EH (cell line): ENCODE data around the gene KIDINS220.

Experiments used
- DNase-seq: peaks from one replicate; pipeline ENCODE4 v3.0.0-alpha.2; 2015; ENCODE audit warnings: low read depth

Gene KIDINS220

DNA sequence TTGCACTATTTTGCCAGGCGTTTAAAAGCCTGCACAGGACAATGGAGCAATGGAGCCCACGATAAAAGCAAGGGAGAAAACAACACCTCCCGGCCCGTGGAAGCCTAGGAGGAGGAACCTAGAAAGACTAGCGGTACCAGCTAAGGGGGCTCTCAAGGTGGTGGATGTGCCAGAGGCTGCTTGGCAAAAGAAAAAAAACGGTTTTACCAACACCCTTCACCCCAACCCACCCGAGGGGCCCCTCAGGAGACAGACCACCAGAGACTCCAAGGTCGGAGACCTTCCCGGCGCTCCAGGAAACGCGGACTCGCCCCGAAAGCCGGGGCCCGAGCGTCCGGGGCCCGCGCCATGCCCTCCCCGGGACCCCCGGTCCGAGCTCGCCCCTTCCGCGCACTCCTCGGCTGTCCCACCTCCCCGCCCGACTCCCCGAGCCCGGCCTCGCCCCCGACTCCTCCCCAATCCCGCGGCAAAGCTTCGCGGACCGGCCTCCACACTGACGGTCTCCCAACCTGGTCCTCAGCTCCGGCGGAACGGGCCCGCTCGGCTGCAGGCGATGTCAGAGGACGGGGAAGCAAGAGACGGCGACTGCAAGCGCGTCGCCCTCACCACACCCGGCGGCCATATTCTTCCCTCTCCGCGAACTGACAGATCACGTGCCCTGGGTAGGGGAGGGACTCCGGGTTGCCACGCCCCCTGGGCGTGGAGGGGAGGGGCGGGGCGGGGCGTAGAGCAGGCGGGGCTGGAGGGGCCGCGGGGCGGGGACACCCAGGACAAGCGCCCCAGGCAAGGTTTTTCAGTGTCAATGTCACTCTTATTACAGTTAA lies at the start of gene KIDINS220:
Gene KIDINS220 (minus strand): TSS at position 643 of the 824 bp plus-strand sequence. CDS start 10,520 bp downstream, outside the sequence.
- peak; percentile 86 for DNase-seq

DNA sequence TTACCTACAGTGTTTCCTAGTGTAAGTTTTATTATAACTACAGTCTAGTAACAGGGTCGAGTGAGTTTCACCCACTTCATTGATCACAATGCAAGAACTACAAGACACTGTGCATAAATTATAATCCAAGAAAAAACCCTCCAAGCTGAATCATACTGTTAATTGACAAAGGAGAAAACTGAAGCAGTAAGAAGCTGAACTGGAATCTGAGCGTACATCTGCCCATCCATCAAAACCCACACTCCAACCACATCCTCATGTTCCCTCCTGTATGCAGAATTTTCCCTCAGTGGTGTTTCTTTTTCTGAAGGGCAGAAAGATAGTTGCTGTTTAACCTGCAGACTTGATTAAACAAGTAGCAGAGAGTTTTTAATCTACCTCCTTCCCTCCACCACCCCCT lies 49.5 kb upstream of the KIDINS220 start:
- no peak for DNase-seq

DNA sequence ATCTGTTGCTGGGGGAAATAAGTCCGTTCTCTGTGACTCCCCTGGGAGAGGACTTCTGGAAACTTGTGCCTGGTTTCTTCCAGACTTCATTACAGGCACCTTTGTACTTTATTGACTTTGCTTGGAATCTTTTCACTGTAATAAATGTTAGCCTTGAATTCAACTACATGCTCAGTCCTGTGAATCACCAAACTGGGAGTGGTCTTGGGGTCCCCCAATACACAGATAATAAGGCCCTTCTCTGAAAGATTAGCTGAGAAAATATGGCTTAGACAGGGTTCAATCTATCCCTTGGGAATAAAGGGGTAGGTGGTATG lies 48.7 kb upstream of the KIDINS220 start:
- DNase-seq = no peak

DNA sequence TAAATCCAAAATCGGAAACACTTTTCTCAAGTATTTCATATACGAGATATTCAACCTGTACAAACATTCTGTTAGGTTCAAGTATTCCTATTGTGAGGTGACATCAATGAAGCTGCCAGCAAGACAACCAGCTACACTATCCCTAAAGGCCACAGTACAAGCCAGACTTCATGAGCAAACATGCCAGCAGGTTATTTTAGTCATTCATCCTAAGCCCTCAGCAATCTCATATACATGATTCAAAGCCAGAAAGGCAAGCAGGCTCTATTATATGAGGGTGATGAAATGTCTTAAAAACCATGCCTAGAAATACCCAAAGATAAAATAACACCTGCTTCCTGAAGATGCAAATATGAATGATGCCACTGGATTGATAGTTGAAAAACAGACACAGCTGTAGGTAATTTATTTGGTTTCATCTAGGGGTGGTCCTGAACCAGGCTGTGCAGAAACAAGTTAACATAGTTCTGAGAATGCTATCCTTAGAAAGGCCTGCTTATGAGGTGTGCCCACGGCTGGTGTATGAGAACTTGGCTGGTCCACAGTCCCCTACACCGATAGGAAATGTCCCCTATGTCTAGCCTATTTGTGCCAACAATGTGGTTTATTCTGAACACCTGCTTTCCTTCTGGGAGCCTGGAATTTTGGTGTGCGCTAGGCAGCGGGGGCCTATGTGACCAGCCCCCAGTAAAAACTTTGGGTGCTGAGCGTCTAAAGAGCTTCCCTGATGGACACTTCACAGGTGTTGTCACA lies 48.2 kb upstream of the KIDINS220 start:
- no peak for DNase-seq

DNA sequence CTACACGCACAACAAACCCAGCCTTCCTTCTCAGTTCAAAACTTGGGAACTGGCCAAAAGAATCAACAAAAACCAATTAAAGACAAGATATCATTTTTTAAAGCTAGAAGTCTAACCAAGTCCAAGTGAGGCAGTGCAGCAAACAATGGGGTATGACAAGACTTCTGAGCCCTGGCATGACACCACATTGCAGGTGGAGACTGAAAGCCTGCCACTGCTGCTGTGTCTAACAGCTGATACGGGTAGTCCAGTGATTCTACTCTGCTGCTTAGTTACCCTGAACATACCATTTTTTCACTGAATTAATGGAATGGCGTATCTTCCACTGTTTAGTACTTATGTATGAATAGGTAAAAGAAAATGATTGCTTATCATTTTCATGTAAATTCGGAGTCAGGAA lies 47.4 kb upstream of the KIDINS220 start:
- DNase-seq = no peak

DNA sequence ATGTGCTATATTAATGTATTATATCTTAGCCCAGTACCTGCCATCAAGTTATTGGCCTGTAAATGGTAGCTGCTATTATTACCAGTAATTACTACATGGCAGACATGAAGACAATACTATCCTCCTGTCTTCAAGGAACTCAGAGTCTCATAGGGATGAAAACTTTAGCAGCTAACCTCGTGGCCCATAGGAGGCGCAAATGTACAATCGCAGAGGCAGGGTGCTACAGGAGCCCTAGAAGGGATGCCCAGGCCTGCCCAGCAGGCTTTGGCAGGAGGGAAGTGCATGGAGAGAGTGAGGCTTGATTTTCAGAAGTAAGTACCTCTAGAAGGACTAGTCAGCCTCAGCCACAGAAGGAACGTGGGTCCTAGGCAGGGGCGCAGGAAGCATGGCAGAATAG lies 44.7 kb upstream of the KIDINS220 start:
- peak; percentile 32 for DNase-seq

DNA sequence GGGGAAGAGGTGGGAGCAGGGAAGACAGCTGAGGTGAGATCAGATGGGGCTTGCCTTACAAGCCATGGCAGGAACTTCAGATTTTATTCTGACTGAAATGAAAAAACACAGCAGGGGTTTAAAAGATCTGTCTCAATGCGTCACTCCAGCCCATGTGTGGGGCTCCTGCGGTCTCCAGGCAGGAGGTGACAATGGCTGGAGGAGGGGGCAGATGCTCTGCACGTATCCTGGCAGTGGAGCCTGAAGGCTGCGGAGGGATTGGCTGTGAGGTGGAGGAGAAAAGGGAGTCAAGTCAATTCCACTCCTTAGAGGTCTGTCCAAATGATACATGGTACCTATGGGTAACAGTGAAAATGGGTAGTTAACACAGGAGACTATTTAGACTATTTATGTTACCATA lies 40.5 kb upstream of the KIDINS220 start:
- no peak for DNase-seq

DNA sequence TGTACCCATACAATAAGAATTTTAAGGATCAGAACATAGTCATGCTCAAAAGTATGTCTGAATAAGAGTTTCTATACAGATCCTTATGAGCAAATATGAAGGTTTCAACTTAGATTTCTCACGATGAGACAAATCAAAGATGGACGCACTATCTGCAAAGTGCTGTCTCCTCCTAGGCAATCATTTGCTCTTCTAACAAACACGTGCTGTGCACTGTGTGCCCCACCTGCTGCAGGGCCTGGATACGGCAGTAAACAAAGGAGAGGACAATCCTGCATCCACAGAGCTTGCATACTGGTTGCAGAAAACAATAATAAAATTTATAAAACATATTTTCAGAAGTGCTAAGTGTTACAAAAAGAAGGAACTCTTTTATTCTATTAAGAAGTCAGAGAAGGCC lies 39.9 kb upstream of the KIDINS220 start:
- no peak for DNase-seq

DNA sequence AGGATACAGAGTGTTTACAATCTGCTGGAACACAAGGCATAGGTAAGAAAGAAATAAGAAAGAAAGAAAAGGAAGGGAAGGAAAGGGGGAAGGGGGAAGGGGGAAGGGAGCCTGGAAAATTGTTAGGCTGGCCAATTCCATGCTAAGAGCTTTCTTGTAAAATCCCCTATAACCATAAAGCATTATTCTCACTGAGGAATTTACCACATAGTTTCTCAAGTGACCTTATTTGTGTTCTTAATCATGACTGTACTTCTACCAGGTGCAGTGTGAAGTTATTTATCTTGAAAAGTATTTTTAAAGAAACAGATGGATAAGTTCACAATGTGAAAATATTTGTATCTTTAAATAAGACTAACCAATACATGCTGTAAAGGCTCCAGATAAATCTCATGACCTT lies 39.2 kb upstream of the KIDINS220 start:
- DNase-seq = no peak

DNA sequence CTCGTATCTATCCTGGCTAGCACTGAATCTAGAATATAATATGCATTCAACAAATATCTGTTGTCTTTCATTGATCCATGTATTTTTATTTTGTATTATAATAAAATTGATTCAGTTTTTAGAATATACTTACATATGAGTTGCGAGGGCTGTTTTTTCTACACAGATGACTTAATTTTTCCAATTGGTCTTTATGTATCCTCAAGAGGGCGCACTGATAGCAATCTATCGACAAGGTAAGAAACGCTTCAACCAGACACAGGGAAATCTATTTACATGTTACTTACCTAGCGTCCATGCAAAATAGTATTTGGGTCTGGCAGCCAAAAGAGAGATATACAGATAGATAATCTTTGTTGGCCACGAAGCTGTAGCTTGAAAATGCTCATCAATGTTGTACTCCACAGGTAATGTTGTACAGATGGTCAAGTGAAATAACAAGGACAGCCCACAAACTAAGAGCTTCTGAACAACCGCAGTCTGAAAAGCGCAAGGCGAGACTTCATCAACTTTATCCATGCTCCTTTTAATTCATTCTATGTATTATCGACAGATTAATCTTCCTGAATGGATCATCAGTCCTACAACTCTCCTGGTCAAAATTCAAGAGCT lies 35.5 kb upstream of the KIDINS220 start:
- peak; percentile 60 for DNase-seq

DNA sequence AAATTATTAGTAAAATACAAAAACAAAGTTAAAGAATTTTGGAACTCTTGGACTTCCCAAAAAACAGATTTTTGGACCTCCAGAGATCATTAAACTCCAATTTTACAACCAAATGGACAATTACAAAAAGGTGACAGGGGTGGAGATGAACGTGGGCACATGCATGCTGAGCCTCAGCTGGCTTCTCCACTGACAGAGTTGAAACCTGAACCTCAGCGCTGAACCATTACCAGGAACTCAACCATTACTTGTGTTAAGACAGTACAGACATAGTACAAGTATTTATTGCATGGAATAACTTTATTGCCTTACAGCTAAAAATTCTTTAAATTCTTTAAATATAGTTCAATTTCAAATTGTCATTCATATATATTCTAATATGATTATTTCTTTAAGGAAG lies 33.0 kb upstream of the KIDINS220 start:
- no peak for DNase-seq

DNA sequence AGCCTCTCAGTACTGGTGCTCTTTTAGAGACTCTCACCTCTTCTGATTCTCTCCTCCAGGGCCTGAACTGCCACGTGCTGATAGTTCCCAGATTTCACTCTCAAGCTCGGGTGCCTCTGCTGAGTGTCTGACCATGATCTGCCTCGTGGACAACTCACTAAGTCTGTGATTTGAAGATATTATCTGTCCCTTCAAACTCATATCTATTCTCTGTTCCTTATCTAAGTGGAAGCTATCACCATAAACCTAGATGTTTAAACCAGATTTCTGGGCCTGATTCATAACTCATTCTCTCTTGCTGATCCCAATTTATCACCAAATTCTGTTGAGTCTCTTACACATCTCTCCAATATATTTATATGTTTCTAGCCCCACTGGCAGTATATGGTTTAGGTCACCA lies 29.9 kb upstream of the KIDINS220 start:
- DNase-seq = no peak

DNA sequence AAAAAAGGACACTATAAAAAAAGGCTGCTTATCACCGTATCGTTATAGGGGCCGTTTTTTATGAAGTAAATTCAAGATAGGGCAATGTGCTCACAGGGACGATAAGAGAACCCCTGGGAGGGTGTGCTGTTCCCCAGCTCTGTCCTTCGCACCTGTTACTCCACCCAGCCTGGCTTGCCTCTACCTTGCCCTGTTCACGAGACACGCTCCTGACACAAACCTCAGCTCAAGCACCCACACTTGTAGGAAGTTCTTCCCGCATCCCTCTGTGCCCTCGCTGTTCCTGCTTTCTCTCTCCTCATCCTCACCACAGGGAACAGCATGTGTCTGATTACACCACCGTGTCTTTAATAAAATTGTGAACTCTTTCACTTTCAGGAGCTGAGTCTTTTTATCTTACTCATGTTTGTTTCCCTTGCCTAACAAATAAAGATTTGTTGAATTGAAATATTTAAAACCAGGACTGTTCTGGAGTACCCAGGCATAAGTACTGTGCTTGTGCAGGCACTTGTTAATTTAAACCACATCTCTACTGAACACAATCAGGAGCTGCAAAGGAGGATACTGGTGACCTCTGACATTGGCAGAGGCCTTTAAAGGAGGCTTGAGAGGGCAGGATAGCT lies 26.0 kb upstream of the KIDINS220 start:
- DNase-seq = no peak

DNA sequence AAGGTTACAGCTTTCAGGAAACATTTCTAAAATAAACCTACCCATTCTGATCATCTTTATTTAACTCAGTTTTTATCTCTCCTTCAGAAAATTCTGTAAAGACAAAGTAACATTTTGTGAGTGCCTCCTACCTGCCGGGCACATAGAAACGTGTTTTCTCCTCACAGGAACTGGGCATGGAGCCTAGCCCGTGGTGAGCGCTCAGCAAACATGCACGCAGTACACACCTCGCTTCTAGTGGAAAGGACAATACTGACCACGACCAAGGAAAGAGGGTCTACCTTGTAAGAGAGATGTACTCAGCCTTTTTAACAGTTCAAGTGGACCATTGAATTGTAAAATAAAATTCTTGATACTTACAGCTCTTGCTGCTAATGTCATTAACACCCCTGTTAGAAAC lies 24.8 kb upstream of the KIDINS220 start:
- no peak for DNase-seq

DNA sequence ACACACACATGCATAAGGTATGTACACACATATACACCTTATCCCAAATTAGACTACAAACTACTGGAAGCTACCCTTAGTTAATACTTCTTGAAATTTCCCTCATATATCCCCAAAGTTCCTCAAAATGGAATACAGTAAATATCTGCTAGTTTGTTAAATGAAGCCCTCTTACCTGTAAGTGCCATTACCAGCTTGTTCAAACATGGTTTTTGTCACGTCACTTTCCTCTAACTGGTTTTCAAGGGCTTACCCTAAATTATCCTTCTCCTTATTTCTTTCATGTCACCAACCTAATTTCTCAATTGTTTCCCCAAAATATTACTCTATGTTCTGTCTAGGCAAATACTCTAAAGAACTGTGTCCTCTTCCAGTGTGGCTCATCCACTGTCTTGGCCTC lies 24.4 kb upstream of the KIDINS220 start:
- DNase-seq = no peak

DNA sequence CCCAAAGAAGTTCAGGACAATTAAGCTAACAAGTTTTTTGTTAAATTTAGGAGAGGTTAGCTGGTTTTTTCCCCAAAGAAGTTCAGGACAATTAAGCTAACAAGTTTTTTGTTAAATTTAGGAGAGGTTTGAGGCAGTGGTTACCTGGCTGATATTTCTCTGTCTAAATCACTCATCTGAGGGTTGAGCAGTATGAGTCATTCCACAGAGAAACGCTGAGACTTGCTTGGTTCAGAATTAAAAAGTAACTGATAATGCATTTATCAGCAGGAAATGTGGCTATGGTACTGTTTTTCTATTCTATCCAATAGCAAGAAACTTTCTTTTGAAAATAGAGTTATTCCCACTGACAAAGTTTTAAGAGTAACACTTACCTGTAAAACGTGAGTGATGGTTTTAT lies 22.8 kb upstream of the KIDINS220 start:
- no peak for DNase-seq

DNA sequence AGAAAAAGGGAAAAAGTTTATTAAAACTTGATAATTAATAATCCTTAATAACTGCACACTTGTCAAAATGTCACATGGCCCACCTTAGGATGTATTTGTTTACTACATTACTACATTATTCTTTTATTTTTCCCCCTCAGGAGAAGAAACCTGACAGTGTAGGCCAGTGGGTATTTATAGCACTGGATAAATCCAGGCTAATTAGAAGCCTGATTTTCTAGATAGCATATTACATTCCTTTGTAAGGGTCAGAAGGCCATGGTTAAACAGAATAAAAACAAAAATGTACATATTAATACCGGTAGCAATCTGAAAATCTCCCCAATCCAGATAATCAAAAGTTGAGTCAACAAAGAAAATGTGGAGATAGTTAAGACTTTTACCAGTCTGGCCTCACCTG lies 21.5 kb upstream of the KIDINS220 start:
- no peak for DNase-seq

DNA sequence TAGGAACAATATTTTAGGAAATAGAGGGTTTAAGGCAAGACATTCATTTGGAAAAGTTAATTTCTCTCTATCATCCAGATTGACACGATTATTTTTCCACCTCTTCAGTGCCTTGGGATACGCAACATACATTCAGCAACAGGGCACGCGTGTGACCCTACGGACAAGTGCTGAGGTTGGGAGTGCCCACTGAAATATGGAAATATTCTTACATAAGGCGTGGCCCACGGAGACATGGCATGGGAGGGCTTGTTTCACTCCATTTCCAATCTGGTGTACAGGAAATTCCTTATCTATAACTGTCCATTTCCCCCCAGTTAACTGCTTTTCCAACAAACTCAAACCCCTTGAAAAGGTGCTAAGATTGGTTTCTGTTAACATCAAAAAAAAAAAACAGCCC lies 20.9 kb upstream of the KIDINS220 start:
- DNase-seq = no peak

DNA sequence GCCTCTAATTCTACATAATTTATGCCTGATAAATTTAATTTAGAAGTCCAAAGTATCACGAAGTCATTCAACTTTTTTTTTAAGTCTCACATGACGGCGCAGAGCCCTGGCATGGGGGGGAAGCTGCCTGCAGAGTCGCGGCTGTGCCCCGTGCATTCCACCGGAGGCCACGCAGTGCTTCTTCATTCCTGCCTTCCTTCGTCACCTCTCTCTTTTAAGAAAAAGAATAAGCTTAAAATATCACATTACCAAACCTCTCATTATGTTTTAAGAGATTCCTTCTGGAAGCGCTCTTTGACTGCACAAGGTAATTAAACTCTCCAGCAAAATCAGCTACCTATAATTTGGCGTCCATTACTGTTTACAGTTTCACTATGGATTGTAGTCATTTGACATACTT lies 20.3 kb upstream of the KIDINS220 start:
- no peak for DNase-seq

DNA sequence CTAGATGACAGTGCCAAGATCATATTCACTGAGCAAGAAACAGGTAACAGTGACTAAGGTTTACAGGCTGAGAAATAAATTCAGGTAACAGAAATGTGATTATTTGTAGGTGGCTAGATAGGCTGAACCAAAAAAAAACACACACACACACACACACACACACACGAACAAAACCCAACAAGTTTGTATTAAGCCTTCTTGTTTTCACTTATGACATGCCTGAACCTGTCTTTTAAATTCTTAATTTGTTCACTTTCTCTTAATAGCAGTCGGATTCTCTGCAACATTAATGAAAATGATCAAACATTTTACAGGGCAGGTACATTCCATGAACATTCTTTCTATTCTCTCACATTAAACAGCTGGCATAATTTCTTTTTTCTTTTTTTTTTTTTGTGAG lies 18.8 kb upstream of the KIDINS220 start:
- DNase-seq = no peak

DNA sequence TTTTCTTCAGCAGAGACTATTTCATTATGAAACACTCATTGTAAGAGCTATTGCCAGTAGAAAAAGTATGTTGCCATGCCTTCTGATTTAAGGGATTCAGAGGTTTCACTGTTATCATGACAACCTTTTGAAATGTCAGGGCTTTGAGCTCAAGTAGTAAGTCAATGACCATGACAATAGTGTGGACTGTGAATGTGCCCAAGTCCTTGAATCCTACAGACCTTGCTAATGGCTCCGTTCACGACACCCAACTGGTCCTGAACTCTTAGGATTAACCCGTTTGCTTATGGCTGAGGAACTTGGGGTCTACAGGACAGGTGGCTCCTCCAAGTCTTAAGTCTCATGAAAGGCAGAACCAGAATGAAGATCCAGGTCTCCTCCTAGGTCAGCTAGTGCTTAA lies 17.6 kb upstream of the KIDINS220 start:
- DNase-seq = no peak

DNA sequence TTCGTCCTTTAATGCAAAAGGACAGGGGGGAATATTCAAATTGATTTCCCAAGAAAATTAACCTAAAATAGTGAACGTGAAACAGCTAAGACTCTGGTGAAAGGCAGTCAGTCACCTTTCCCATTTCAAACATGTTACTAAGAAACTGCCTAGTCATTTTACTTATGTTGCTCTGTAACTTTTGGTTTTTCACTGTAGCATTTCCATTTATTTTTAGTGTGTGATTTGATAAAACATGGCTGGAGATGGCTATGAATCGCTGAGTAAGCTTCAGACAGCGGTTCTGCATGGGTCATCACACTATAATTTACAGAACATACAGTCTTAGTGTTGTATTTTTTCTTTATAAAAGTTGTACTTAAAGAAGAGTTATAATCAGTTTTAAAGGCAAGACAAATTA lies 16.0 kb upstream of the KIDINS220 start:
- DNase-seq = no peak
